ENCODE measurements around the gene ALPK3.

GRCh38 chr15:84833447-84834228, 16.5 kb downstream of the ALPK3 start:
- TF ChIP-seq CTCF (IDR thresholded peaks at IDR 0.05) (no peak), POLR2AphosphoS5 (IDR thresholded peaks at IDR 0.05; ENCODE audit: insufficient read depth in 1 of 2, low read depth in 1 of 2) (no peak), POLR2A (IDR thresholded peaks at IDR 0.05) (no peak)
